CD4-positive, alpha-beta T cell treated with Interleukin-21 for 1 hour (primary cell): ENCODE results near the gene TBC1D3H.
"Not testable (repeated sequence)": the region's sequence is repeated elsewhere in the genome, so short reads cannot be mapped to it uniquely, and the experiment has no call there.

Experiments used
- DNase-seq: peaks from one replicate; pipeline ENCODE4 v3.0.0-alpha.2; 2020

Gene TBC1D3H

DNA sequence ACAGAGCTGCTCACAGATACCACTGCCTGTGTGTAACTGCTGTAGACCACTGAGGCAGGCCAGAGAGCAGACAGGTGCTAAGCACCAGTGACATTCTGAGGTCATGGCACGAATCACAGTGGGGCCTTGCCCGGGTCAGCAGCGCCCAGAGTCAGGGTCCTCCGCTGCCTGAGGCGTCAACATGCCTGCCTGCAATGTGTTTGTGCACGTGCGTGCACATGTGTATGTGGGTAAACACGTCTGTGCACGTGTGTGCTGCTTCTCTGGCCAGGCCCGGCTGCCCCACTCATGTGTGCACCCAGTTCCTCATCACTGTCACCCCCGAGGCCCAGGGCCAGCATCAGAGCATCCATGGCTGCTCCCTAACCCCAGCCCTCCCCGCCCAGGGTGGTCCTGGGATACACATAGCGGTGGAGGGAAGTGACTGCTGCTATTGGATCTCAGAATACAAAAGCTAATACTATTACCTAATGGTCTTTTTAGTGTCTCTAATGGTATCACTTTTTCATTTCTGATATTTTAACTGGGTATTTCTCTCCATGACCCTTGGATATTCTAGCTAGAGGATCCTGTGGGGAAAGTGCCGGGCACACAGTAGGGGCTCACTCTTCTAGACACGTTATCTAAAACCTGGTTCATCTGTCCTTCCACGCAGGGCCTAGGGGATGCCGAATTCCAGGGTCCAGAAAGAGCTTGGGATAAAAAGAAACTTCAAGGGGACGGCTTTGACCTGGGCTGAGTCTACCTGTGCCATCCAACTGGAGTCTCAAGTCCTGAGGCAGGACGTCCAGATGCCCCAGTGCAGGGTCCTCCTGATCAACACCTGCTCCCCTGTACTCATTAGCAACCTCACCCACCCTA, at the start of gene TBC1D3H:
Gene TBC1D3H, minus strand, starts transcription at position 51 of the 861 bp plus-strand sequence. CDS start 1,540 bp downstream, outside the sequence.
- not testable (repeated sequence) for DNase-seq

DNA sequence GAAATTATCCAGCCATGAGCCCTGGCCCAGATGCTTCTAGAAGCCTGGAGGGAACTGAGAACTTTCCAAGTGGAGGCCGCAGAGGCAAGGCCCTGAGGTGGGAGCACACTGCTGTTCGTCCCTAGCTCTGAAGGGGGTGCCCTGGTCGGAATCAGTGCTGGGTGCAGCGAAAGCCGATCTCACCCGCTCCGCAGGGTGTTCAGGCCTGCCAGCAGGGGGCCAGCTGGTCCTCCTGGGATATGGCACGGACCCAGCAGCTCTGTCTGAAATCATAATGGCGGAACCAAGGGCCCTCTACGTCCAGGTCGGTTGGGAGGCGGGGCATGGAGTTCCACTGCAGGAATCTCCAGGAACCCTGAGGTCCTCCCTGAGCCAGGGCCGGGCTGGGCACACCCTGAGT, 40.7 kb upstream of the TBC1D3H start:
- not testable (repeated sequence) for DNase-seq

DNA sequence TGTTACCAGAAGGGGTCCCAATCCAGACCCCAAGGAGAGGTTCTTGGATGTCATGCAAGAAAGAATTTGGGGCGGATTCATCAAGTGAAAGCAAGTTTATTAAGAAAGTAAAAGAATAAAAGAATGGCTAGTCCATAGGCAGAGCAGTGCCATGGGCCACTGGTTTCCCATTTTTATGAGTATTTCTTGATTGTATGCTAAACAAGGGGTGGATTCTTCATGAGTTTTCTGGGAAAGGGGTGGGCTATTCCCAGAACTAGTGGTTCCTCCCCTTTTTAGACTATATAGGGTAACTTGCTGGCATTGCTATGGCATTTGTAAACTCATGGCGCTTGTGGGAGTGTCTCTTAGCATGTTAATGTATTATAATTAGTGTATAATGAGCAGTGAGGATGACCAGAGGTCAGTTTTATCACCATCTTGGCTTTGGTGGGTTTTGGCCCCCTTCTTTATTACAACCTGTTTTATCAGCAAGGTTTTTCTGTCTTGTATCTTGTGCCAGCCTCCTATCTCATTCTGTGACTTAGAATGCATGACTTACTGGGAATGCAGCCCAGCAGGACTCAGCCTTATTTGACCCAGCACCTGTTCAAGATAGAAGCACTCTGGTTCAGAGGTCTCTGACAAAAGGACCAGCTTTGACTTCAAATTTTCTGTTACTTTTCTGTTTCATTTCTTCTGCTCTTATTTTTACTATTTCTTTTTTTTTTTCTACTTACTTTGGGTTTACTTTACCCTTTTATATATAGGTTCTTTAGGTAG, 27.1 kb upstream of the TBC1D3H start:
- DNase-seq: not testable (repeated sequence)

DNA sequence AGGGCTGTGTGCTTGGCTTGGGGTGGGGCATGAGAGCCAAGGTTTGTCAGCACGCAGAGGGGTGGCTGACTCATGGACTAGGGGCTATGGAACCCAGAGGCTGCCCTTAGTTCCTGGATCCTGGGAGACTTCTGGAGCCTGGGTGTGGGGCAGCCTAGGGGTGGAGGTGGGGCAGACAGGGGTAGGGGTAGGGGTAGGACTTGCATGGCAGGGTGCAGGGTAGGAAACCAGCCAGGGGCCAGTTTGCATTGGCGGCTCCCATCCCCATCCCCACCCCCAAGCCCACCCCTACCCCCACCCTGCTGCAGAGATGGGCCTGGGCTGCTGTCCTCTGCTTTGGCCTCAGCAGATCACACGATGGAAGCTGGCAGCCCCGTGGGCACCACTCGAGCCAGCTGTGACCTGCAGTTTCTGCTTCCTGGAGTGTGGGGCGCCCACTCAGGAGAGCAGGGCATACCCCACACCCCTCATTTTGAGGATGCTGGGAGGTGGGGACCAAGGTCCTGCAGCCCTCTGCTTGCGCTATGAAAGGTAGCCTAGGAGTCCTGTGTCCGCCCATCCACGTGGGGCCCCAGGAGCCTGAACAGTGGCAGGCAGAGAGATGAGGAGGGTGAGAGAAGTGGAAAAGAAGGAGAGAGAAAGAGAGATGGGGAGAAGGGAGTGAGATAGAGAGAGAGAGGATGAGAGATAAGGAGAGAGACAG, 2.9 kb upstream of the TBC1D3H start:
- not testable (repeated sequence) for DNase-seq

DNA sequence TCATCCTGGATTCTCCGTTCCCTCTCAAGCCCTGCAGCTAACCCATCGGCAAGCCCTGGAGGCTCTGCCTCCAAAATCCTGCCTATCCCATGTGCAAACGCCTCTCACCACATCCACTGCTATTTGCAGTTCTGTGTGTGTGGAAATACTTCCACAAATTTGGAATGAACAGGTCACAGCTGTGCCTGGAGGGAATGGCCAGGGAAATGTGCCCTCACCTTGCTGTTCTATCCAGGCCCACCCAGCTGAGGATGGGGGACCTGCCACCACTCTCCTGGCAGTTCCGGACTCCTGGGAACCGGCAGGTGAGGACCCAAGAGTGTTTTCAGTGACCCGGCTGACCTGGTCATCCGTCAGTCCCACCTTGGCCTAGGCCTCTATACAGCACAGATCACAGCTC, 12.3 kb downstream of the TBC1D3H start:
- DNase-seq: not testable (repeated sequence)

DNA sequence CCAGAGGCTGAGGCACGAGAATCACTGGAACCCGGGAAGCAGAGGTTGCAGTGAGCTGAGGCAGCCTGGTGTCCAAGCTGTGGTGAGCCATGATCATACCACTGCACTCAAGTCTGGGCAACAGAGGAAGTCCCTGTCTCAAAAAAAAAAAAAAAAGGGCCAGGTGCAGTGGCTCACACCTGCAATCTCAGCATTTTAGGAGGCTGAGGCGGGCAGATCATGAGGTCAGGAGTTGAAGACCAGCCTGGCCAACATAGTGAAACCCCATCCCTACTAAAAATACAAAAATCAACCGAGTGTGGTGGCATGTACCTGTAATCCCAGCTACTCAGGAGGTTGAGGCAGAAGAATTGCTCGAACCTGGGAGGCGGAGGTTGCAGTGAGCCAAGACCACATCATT, 25.7 kb downstream of the TBC1D3H start:
- DNase-seq: not testable (repeated sequence)
